ENCODE data around the gene CDS1.
"Not testable (repeated sequence)": the region's sequence is repeated elsewhere in the genome, so short reads cannot be mapped to it uniquely, and the experiment has no call there.

Gene CDS1

GRCh38 chr4:84614891-84615290, 32.0 kb downstream of the CDS1 start:
- DNase-seq, result no peak

- no peak for DNase-seq
Measured at GRCh38 chr4:84615355-84615754, 32.4 kb downstream of the CDS1 start.

GRCh38 chr4:84622959-84623358, 40.0 kb downstream of the CDS1 start:
- no peak for DNase-seq

- no peak for DNase-seq
Measured at GRCh38 chr4:84623661-84624060, 40.7 kb downstream of the CDS1 start.

GRCh38 chr4:84626673-84627072, 43.7 kb downstream of the CDS1 start:
- DNase-seq, result no peak

- no peak for DNase-seq
Measured at GRCh38 chr4:84631573-84631972, 48.6 kb downstream of the CDS1 start.

GRCh38 chr4:84632092-84632491, 49.2 kb downstream of the CDS1 start:
- no peak for DNase-seq

- DNase-seq, result no peak
Measured at GRCh38 chr4:84634961-84635360, 52.0 kb downstream of the CDS1 start.

GRCh38 chr4:84638092-84638491, 55.2 kb downstream of the CDS1 start:
- DNase-seq, result no peak

- DNase-seq, result no peak
Measured at GRCh38 chr4:84639145-84639544, 56.2 kb downstream of the CDS1 start.

- no peak for DNase-seq
Measured at GRCh38 chr4:84644087-84644486, 61.2 kb downstream of the CDS1 start.

- peak in 1 of 2 experiments; percentile 43 for DNase-seq
Measured at GRCh38 chr4:84647312-84647884, 64.5 kb downstream of the CDS1 start.

- DNase-seq, result no peak
Measured at GRCh38 chr4:84648178-84648577, 65.3 kb downstream of the CDS1 start.

- DNase-seq, result peak in 1 of 2 experiments; percentile 30
Measured at GRCh38 chr4:84648863-84649647, 66.1 kb downstream of the CDS1 start.

GRCh38 chr4:84651499-84651898, 68.6 kb downstream of the CDS1 start:
- no peak for DNase-seq

GRCh38 chr4:84652478-84652877, 69.6 kb downstream of the CDS1 start:
- DNase-seq, result no peak

- DNase-seq, result no peak
Measured at GRCh38 chr4:84660606-84661005, 77.7 kb downstream of the CDS1 start.

- DNase-seq, result no peak
Measured at GRCh38 chr4:84661191-84661939, 78.4 kb downstream of the CDS1 start.

GRCh38 chr4:84664767-84665166, 81.8 kb downstream of the CDS1 start:
- DNase-seq, result not testable (repeated sequence)

GRCh38 chr4:84666439-84666838, 83.5 kb downstream of the CDS1 start:
- DNase-seq, result no peak

- DNase-seq, result no peak
Measured at GRCh38 chr4:84669201-84669600, 86.3 kb downstream of the CDS1 start.

- DNase-seq, result no peak
Measured at GRCh38 chr4:84672177-84672576, 89.2 kb downstream of the CDS1 start.

GRCh38 chr4:84673475-84674240, 90.7 kb downstream of the CDS1 start:
- no peak for DNase-seq
